Endodermal cell (in vitro differentiated cells): ENCODE data around the gene MAPK8IP1. TPM values are rescaled to one million over a fixed set of nuclear protein-coding genes. Genes with fewer than 3 reads are reported as not detected.

Experiments used
- DNase-seq: peaks from one replicate; pipeline ENCODE4 v3.0.0-alpha.2; 2017
- H3K27ac ChIP-seq: 2 replicates; pipeline ENCODE4 v1.5.1; 2013; ENCODE audit warnings: mild to moderate bottlenecking, low read depth, low read length, moderate library complexity
- H3K27me3 ChIP-seq: 2 replicates; pipeline ENCODE4 v1.6.1; 2013; ENCODE audit warnings: mild to moderate bottlenecking, low read length, moderate library complexity; ENCODE audit not compliant: insufficient read depth, control insufficient read depth, poor library complexity, severe bottlenecking
- H3K36me3 ChIP-seq: 2 replicates; pipeline ENCODE4 v1.7.0; 2013; ENCODE audit warnings: mild to moderate bottlenecking, low read length, moderate library complexity; ENCODE audit not compliant: control insufficient read depth, insufficient read depth
- H3K4me1 ChIP-seq: one replicate; pipeline ENCODE4 v1.7.0; 2013; ENCODE audit warnings: low read length; ENCODE audit not compliant: control insufficient read depth, insufficient read depth
- H3K4me3 ChIP-seq: 2 replicates; pipeline ENCODE4 v1.5.1; 2013; ENCODE audit warnings: mild to moderate bottlenecking, low read length, moderate library complexity
- H3K9ac ChIP-seq: 2 replicates; pipeline ENCODE4 v1.6.1; 2013; ENCODE audit warnings: mild to moderate bottlenecking, low read length, moderate library complexity; ENCODE audit not compliant: poor library complexity, severe bottlenecking; ENCODE audit errors: extremely low read depth
- H3K9me3 ChIP-seq: 2 replicates; pipeline ENCODE4 v1.6.1; 2013; ENCODE audit warnings: mild to moderate bottlenecking, low read length, moderate library complexity; ENCODE audit not compliant: control insufficient read depth
- H3K27ac Mint-ChIP-seq: 2 replicates; pipeline ENCODE4 v1.8.0; 2020; ENCODE audit warnings: mixed read lengths
- H3K27me3 Mint-ChIP-seq: 2 replicates; pipeline ENCODE4 v1.8.0; 2021; ENCODE audit warnings: mild to moderate bottlenecking, mixed read lengths; ENCODE audit not compliant: insufficient read depth
- H3K36me3 Mint-ChIP-seq: 2 replicates; pipeline ENCODE4 v1.8.0; 2020; ENCODE audit warnings: low read depth, mixed read lengths
- H3K4me1 Mint-ChIP-seq: 2 replicates; pipeline ENCODE4 v1.8.0; 2020; ENCODE audit warnings: mixed read lengths
- H3K4me3 Mint-ChIP-seq: 2 replicates; pipeline ENCODE4 v1.8.0; 2020; ENCODE audit warnings: mild to moderate bottlenecking, moderate library complexity, mixed read lengths
- H3K9me3 Mint-ChIP-seq: 2 replicates; pipeline ENCODE4 v1.8.0; 2020; ENCODE audit warnings: mild to moderate bottlenecking, mixed read lengths
- whole genome bisulfite sequencing, 2 experiments: methylation state at CpG; one replicate each; pipeline versions ENCODE4 v1.1.5 to v1.1.7; 2013; ENCODE audit warnings: missing lambda C conversion rate in 2 of 2, mixed read lengths in 1 of 2; ENCODE audit not compliant: insufficient coverage in 1 of 2, insufficient read length in 1 of 2; 5-methylcytosine and 5-hydroxymethylcytosine counted together
- total RNA-seq, 2 donors: library from RNA; stranded (reverse); fragmentation: NEBNext Ultra II Directional in 1 of 2; extraction: Animal tissue kit (Norgen Biotek cat#: 25700) in 1 of 2; gene quantifications; 2 replicates in 1 of 2; 3 replicates in 1 of 2; pipeline ENCODE4 v1.2.1, GENCODE V29; 2021
- TF ChIP-seq, protein P1 (sequence below): fragments of 200-600 bp; sonication (generic); conservative IDR thresholded peaks from 2 replicates; pipeline ENCODE4 v1.5.0; 2021; ENCODE audit warnings: antibody characterized with exemption, mild to moderate bottlenecking

The MAPK8IP1 gene
- total RNA-seq, 2 donors from 2014 or later = 11.2 to 12.8 TPM

GRCh38 chr11:45937916-45938315 lies 52.5 kb downstream of the MAPK8IP1 start:
- H3K27me3 Mint-ChIP-seq = no peaks in the 10 kb centered on the region
- no peak overlapping the region for H3K27ac ChIP-seq
- 93 to 96% methylated on average over 7 to 10 of the region's 10 CpGs for WGBS, 2 experiments
- no peak for DNase-seq
- no peak overlapping the region for H3K27ac Mint-ChIP-seq
- TF ChIP-seq, protein P1, sequence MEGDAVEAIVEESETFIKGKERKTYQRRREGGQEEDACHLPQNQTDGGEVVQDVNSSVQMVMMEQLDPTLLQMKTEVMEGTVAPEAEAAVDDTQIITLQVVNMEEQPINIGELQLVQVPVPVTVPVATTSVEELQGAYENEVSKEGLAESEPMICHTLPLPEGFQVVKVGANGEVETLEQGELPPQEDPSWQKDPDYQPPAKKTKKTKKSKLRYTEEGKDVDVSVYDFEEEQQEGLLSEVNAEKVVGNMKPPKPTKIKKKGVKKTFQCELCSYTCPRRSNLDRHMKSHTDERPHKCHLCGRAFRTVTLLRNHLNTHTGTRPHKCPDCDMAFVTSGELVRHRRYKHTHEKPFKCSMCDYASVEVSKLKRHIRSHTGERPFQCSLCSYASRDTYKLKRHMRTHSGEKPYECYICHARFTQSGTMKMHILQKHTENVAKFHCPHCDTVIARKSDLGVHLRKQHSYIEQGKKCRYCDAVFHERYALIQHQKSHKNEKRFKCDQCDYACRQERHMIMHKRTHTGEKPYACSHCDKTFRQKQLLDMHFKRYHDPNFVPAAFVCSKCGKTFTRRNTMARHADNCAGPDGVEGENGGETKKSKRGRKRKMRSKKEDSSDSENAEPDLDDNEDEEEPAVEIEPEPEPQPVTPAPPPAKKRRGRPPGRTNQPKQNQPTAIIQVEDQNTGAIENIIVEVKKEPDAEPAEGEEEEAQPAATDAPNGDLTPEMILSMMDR = no peak
- H3K9me3 Mint-ChIP-seq = no peaks in the 10 kb centered on the region
- no peaks in the 10 kb centered on the region for H3K9me3 ChIP-seq
- H3K4me1 ChIP-seq = peaks cover 6% of the 10 kb centered on the region
- peaks cover 55% of the 10 kb centered on the region for H3K36me3 ChIP-seq
- peaks cover 12% of the 10 kb centered on the region for H3K4me1 Mint-ChIP-seq
- H3K27me3 ChIP-seq = no peaks in the 10 kb centered on the region
- H3K9ac ChIP-seq = no peak overlapping the region
- H3K36me3 Mint-ChIP-seq = peaks cover 43% of the 10 kb centered on the region
- no peak overlapping the region for H3K4me3 ChIP-seq
- H3K4me3 Mint-ChIP-seq = no peak overlapping the region

DNA sequence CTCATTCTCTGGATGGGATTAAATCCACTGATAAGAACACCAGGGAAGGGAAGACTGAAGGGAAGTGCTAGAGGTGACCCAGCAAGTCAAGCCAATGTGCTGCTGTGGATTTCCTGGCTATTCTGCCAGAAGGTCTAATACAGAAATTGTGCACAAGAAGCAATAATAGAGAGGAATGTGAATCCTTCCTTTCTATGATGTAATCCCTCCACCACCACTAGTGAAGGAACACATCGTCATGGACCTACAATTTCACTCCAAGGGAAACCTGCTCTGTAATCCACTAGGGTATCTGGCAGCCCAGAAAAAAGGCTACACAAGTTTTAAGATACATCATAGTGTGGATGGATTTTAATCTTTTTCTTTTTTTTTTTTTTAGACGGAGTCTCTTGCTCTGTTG lies 54.4 kb downstream of the MAPK8IP1 start:
- WGBS, 2 experiments = 85% methylated on average over 2 of the region's 2 CpGs; no CpG with 5 or more reads in 1 of the 2 experiments
- peaks cover 9% of the 10 kb centered on the region for H3K4me1 Mint-ChIP-seq
- peaks cover 43% of the 10 kb centered on the region for H3K36me3 ChIP-seq
- H3K27me3 Mint-ChIP-seq = no peaks in the 10 kb centered on the region
- H3K9me3 Mint-ChIP-seq = no peaks in the 10 kb centered on the region
- H3K4me1 ChIP-seq = peaks cover 6% of the 10 kb centered on the region
- H3K36me3 Mint-ChIP-seq = peaks cover 34% of the 10 kb centered on the region
- H3K27me3 ChIP-seq = no peaks in the 10 kb centered on the region
- H3K27ac Mint-ChIP-seq = no peak overlapping the region
- no peak overlapping the region for H3K27ac ChIP-seq
- H3K4me3 Mint-ChIP-seq = no peak overlapping the region
- no peak overlapping the region for H3K9ac ChIP-seq
- H3K9me3 ChIP-seq = no peaks in the 10 kb centered on the region
- TF ChIP-seq, protein P1 = no peak
- no peak overlapping the region for H3K4me3 ChIP-seq
- no peak for DNase-seq

- Mint-ChIP-seq H3K4me3 (no peak overlapping the region), H3K27ac (no peak overlapping the region), H3K27me3 (no peaks in the 10 kb centered on the region), H3K9me3 (no peaks in the 10 kb centered on the region), H3K4me1 (peaks cover 5% of the 10 kb centered on the region), H3K36me3 (peaks cover 41% of the 10 kb centered on the region)
- 92 to 95% methylated on average over 2 to 4 of the region's 4 CpGs for WGBS, 2 experiments
- no peak overlapping the region for H3K27ac ChIP-seq
- peaks cover 32% of the 10 kb centered on the region for H3K36me3 ChIP-seq
- TF ChIP-seq, protein P1 = no peak
- no peaks in the 10 kb centered on the region for H3K27me3 ChIP-seq
- DNase-seq = no peak
- H3K9ac ChIP-seq = no peak overlapping the region
- H3K4me1 ChIP-seq = no peaks in the 10 kb centered on the region
- H3K4me3 ChIP-seq = no peak overlapping the region
- no peaks in the 10 kb centered on the region for H3K9me3 ChIP-seq
Measured at GRCh38 chr11:45941285-45941684, 55.8 kb downstream of the MAPK8IP1 start.
